Testis (tissue), 2 donors: Measurements from ENCODE around the gene TOPORS.

Experiments
- POLR2A ChIP-seq: fragments of 450-650 bp; IDR thresholded peaks from one replicate; pipeline ENCODE4 v1.6.1; 2017; ENCODE audit warnings: antibody characterized with exemption, mild to moderate bottlenecking, moderate library complexity
- TF ChIP-seq, protein P1 (sequence below), 3 experiments: fragments of 450-650 bp in 2 of 3; fragments of 200-600 bp in 1 of 3; sonication (generic) in 1 of 3; IDR thresholded peaks; one replicate each; pipeline ENCODE4 v1.5.1; 2016 to 2019; ENCODE audit warnings: antibody characterized with exemption in 3 of 3, mild to moderate bottlenecking in 2 of 3, moderate library complexity in 1 of 3

DNA sequence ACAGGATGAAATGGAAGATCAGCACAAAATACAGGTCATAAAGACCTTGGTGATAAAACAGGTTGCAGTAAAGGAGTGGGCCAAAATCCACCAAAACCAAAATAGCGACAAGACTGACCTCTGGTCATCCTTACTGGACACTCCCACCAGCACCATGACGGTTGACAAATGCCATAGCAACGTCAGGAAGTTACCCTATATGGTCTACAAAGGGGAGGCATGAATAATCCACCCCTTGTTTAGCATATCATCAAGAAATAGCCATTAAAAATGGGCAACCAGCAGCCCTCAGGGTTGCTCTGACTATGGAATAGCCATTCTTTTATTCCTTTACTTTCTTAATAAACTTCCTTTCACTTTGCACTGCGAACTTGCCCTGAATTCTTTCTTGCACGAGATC is 26.6 kb upstream of the TOPORS start:
- TF ChIP-seq, protein P1, sequence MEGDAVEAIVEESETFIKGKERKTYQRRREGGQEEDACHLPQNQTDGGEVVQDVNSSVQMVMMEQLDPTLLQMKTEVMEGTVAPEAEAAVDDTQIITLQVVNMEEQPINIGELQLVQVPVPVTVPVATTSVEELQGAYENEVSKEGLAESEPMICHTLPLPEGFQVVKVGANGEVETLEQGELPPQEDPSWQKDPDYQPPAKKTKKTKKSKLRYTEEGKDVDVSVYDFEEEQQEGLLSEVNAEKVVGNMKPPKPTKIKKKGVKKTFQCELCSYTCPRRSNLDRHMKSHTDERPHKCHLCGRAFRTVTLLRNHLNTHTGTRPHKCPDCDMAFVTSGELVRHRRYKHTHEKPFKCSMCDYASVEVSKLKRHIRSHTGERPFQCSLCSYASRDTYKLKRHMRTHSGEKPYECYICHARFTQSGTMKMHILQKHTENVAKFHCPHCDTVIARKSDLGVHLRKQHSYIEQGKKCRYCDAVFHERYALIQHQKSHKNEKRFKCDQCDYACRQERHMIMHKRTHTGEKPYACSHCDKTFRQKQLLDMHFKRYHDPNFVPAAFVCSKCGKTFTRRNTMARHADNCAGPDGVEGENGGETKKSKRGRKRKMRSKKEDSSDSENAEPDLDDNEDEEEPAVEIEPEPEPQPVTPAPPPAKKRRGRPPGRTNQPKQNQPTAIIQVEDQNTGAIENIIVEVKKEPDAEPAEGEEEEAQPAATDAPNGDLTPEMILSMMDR (IDR thresholded peaks at IDR 0.05), result no peak
- no peak for TF ChIP-seq POLR2A
